Measurements from ENCODE around the gene TPM2. TPM values are rescaled to one million over a fixed set of nuclear protein-coding genes. Genes with fewer than 3 reads are reported as not detected.
A peak's percentile ranks its signal among the peaks of the same experiment; 100 is the strongest.

The TPM2 gene
- total RNA-seq, 1 experiment from 2014 or later: 138 TPM

DNA sequence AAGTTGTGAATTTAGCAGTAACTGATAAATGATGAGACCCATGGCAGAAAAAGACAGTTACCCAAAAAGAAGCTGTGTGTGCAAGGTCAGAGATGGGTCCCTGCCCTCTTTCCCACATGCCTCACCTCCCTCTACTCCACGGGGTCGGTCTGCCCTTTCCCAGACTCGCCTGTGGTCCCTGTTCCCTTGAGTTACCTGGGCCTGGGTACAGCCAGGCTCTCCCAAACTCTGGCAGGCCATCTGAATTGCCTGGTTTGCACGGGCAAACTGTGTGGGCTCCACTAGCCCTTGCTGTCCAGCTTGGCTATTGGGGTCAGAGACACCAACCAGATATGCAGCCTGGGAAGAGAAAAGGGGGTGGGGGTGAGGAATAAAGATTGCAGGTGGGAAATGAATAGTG, 18.4 kb upstream of the TPM2 start:
- Mint-ChIP-seq H3K36me3 (ENCODE audit: insufficient read depth, unreplicated experiment) (peaks cover 32% of the 10 kb centered on the region), H3K27me3 (ENCODE audit: unreplicated experiment) (no peaks in the 10 kb centered on the region), H3K4me1 (ENCODE audit: low read depth, unreplicated experiment) (no peaks in the 10 kb centered on the region), H3K9me3 (ENCODE audit: low read depth, unreplicated experiment) (no peaks in the 10 kb centered on the region), H3K4me3 (ENCODE audit: low read depth, unreplicated experiment) (no peak overlapping the region), H3K27ac (ENCODE audit: unreplicated experiment) (no peak overlapping the region)
- TF ChIP-seq CTCF (IDR thresholded peaks at IDR 0.05; ENCODE audit: unreplicated experiment): no peak
- CTCF ChIA-PET: no interaction called here
- no peak for DNase-seq
- intact Hi-C loops (cut with micrococcal nuclease; ENCODE audit: unreplicated experiment): no loop called here
- no TSS peak for BruUV-seq (replicated peaks)

DNA sequence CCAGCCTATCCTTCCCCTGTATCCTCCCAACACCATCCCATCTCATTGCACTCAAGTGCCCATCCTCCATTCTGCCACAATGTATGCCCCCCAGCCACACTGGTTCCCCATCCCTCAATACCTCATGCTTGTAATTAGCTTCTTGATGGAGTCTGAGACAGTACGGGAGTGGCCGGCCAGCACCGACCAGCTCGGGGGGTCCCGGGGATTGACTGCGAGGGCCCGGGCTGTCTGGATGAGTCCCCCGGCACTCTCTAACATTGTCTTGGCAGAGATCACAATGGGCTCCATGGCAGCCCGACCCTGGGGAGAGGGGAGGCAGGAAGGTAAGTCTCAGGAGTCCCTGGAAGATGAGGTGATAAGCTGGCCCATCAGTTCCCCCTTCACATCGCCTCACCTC, 17.2 kb upstream of the TPM2 start:
- H3K4me3 Mint-ChIP-seq (ENCODE audit: low read depth, unreplicated experiment): no peak overlapping the region
- no peaks in the 10 kb centered on the region for H3K4me1 Mint-ChIP-seq (ENCODE audit: low read depth, unreplicated experiment)
- TF ChIP-seq CTCF (IDR thresholded peaks at IDR 0.05; ENCODE audit: unreplicated experiment): no peak
- DNase-seq: no peak
- no peak overlapping the region for H3K27ac Mint-ChIP-seq (ENCODE audit: unreplicated experiment)
- no peaks in the 10 kb centered on the region for H3K9me3 Mint-ChIP-seq (ENCODE audit: low read depth, unreplicated experiment)
- intact Hi-C loops (cut with micrococcal nuclease; ENCODE audit: unreplicated experiment): no loop called here
- H3K36me3 Mint-ChIP-seq (ENCODE audit: insufficient read depth, unreplicated experiment): peaks cover 32% of the 10 kb centered on the region
- CTCF ChIA-PET: no interaction called here
- no peaks in the 10 kb centered on the region for H3K27me3 Mint-ChIP-seq (ENCODE audit: unreplicated experiment)
- BruUV-seq (replicated peaks): TSS peak; percentile 18

GRCh38 chr9:35705836-35706430, 16.2 kb upstream of the TPM2 start:
- CTCF ChIA-PET: no interaction called here
- no peak for DNase-seq
- no TSS peak for BruUV-seq (replicated peaks)
- Mint-ChIP-seq H3K27me3 (ENCODE audit: unreplicated experiment) (no peaks in the 10 kb centered on the region), H3K36me3 (ENCODE audit: insufficient read depth, unreplicated experiment) (peaks cover 27% of the 10 kb centered on the region), H3K4me3 (ENCODE audit: low read depth, unreplicated experiment) (no peak overlapping the region), H3K9me3 (ENCODE audit: low read depth, unreplicated experiment) (no peaks in the 10 kb centered on the region), H3K27ac (ENCODE audit: unreplicated experiment) (no peak overlapping the region), H3K4me1 (ENCODE audit: low read depth, unreplicated experiment) (no peaks in the 10 kb centered on the region)
- intact Hi-C loops (cut with micrococcal nuclease; ENCODE audit: unreplicated experiment): no loop called here
- TF ChIP-seq CTCF (IDR thresholded peaks at IDR 0.05; ENCODE audit: unreplicated experiment): no peak

DNA sequence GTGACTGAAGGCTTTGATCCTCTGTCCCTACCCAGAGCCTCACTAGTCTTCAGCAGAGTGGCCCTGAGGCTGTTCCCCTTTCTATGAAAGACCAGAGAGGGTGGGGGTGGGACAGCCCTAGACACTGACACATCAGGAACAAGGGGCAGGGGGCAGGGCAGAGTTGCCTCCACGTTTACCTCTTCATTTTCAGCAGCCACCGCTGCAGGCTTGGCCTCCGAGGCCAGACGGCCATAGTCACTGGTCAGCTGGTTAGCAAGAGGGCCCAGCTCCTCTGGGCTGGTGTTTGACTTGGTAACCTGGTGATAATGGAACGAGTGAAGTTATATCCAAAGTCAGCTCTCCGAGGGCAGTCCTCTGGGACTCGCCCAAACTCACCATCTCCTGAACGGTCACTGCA, 15.6 kb upstream of the TPM2 start:
- no peaks in the 10 kb centered on the region for H3K4me1 Mint-ChIP-seq (ENCODE audit: low read depth, unreplicated experiment)
- H3K9me3 Mint-ChIP-seq (ENCODE audit: low read depth, unreplicated experiment): no peaks in the 10 kb centered on the region
- intact Hi-C loops (cut with micrococcal nuclease; ENCODE audit: unreplicated experiment): no loop called here
- CTCF ChIA-PET: no interaction called here
- no peak for TF ChIP-seq CTCF (IDR thresholded peaks at IDR 0.05; ENCODE audit: unreplicated experiment)
- DNase-seq: no peak
- no peak overlapping the region for H3K4me3 Mint-ChIP-seq (ENCODE audit: low read depth, unreplicated experiment)
- H3K27me3 Mint-ChIP-seq (ENCODE audit: unreplicated experiment): no peaks in the 10 kb centered on the region
- no peak overlapping the region for H3K27ac Mint-ChIP-seq (ENCODE audit: unreplicated experiment)
- peaks cover 27% of the 10 kb centered on the region for H3K36me3 Mint-ChIP-seq (ENCODE audit: insufficient read depth, unreplicated experiment)
- BruUV-seq (replicated peaks): no TSS peak
